Measurements from ENCODE around the gene CDC7. TPM values are rescaled to one million over a fixed set of nuclear protein-coding genes. Genes with fewer than 3 reads are reported as not detected.

Gene CDC7
- total RNA-seq, 1 experiment from 2014 or later = 24.5 TPM

DNA sequence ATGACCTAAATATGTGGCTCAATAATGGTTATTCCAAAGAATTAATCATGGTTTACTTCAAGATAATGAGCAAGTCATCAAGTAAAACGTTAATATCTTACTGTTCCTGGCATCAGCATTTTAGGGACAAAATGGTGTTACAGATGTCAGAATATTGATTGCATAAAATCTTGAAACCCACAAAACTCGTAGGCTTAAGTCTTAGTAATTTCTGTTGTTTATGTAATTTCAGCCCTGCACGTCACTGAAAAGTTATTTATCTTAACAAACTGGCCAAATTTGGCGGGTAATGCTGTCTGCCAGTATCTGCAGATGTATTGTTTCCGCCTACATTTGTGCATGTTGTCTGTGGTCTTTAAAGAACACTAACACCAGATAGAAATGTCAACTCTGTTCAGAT is 25.8 kb downstream of the CDC7 start (continued):
- TF ChIP-seq, protein P1, sequence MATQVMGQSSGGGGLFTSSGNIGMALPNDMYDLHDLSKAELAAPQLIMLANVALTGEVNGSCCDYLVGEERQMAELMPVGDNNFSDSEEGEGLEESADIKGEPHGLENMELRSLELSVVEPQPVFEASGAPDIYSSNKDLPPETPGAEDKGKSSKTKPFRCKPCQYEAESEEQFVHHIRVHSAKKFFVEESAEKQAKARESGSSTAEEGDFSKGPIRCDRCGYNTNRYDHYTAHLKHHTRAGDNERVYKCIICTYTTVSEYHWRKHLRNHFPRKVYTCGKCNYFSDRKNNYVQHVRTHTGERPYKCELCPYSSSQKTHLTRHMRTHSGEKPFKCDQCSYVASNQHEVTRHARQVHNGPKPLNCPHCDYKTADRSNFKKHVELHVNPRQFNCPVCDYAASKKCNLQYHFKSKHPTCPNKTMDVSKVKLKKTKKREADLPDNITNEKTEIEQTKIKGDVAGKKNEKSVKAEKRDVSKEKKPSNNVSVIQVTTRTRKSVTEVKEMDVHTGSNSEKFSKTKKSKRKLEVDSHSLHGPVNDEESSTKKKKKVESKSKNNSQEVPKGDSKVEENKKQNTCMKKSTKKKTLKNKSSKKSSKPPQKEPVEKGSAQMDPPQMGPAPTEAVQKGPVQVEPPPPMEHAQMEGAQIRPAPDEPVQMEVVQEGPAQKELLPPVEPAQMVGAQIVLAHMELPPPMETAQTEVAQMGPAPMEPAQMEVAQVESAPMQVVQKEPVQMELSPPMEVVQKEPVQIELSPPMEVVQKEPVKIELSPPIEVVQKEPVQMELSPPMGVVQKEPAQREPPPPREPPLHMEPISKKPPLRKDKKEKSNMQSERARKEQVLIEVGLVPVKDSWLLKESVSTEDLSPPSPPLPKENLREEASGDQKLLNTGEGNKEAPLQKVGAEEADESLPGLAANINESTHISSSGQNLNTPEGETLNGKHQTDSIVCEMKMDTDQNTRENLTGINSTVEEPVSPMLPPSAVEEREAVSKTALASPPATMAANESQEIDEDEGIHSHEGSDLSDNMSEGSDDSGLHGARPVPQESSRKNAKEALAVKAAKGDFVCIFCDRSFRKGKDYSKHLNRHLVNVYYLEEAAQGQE (IDR thresholded peaks at IDR 0.05; ENCODE audit: low read depth) = no peak
- TF ChIP-seq EGR1 (IDR thresholded peaks at IDR 0.05; ENCODE audit: low read depth) = no peak
- no peak for TF ChIP-seq SIN3A (IDR thresholded peaks at IDR 0.05; ENCODE audit: low read depth)
- TF ChIP-seq ELF1 (IDR thresholded peaks at IDR 0.05; ENCODE audit: borderline replicate concordance, low read depth) = no peak
- TF ChIP-seq TCF7L2 (IDR thresholded peaks at IDR 0.05; ENCODE audit: borderline replicate concordance, extremely low read depth, insufficient read depth, insufficient read length) = no peak
- no peak for TF ChIP-seq RAD21 (IDR thresholded peaks at IDR 0.05; ENCODE audit: low read depth)
- no peak for TF ChIP-seq EZH2 (IDR thresholded peaks at IDR 0.05)

DNA sequence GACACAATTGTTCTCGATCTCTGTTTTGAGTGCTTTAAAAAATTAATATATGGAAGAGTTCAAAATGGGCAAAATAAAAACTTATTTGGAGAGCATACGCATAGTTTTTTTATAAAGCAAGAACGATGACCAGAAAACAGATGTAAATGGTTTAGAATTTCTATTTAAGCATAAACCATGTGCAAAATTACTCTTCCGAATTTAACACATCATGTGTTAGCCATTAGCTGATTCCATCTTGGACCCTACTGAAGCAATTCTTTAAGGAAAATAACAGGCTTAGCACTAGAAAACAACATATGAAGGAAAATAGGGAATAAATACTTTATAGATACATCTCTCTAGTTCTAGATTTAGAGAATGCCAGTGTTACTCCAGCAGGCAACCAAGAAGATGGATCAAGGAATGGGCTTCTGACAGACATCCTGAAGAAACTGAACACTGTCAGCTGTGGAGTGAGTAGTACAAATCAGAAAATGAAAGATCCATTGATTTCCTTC is 26.7 kb downstream of the CDC7 start:
- H3K36me3 ChIP-seq (ENCODE audit: control insufficient read depth in 1 of 2, insufficient read depth in 2 of 2, low read length in 2 of 2) = no peaks in the 10 kb centered on the region
- no TSS peak for BruUV-seq (replicated peaks)
- no peaks in the 10 kb centered on the region for H3K79me2 ChIP-seq (ENCODE audit: insufficient read depth, low read length)
- no peak overlapping the region for H2AFZ ChIP-seq (ENCODE audit: low read depth, low read length, poor library complexity, severe bottlenecking)
- DNase-seq (ENCODE audit: low read depth, low spot score) (no peak), ATAC-seq (no peak)
- ChIA-PET RAD21 (ENCODE audit: low non-redundant PET in 1 of 2, low total read pairs in 2 of 2, uncharacterized antibody in 2 of 2, unreplicated experiment in 2 of 2) (interaction anchor here in 1 of 2 experiments (0.6 kb wide), 1 partner anchor 306 kb away, joined by 4 read pairs; no protein-coding TSS in a partner anchor), POLR2A (no interaction called here), CTCF (interaction anchor here (0.6 to 0.7 kb wide), 2 partner anchors 9 to 1024 kb away, joined by 4 to 5 read pairs; no protein-coding TSS in a partner anchor)
- H3K27me3 ChIP-seq (ENCODE audit: insufficient read depth, low read length) = no peaks in the 10 kb centered on the region
- H3K9ac ChIP-seq (ENCODE audit: low read length) = no peak overlapping the region
- H3K9me2 ChIP-seq (ENCODE audit: insufficient read depth) = no peaks in the 10 kb centered on the region
- no peaks in the 10 kb centered on the region for H4K20me1 ChIP-seq (ENCODE audit: insufficient read depth)
- no peaks in the 10 kb centered on the region for H3K9me3 ChIP-seq (ENCODE audit: control insufficient read depth in 1 of 2, insufficient read depth in 1 of 2, low read depth in 1 of 2, low read length in 2 of 2)
- no peak for TF ChIP-seq ELF1 (IDR thresholded peaks at IDR 0.05; ENCODE audit: borderline replicate concordance, low read depth)
- no peak for TF ChIP-seq TCF7L2 (IDR thresholded peaks at IDR 0.05; ENCODE audit: borderline replicate concordance, extremely low read depth, insufficient read depth, insufficient read length)
- TF ChIP-seq JUND (IDR thresholded peaks at IDR 0.05) = no peak
- TF ChIP-seq EGR1 (IDR thresholded peaks at IDR 0.05; ENCODE audit: low read depth) = no peak
- TF ChIP-seq YY1 (IDR thresholded peaks at IDR 0.05; ENCODE audit: extremely low read depth, insufficient replicate concordance, low read depth, low read length) = no peak
- no peak for TF ChIP-seq POLR2AphosphoS5 (IDR thresholded peaks at IDR 0.05; ENCODE audit: low read depth, low read length)
- intact Hi-C loops (cut with micrococcal nuclease) = no loop called here
- no peak overlapping the region for H3K27ac ChIP-seq (ENCODE audit: low read depth, low read length)
- H3K4me1 ChIP-seq (ENCODE audit: control insufficient read depth in 1 of 2, insufficient read depth in 2 of 2, low read length in 2 of 2) = no peaks in the 10 kb centered on the region
- no peak overlapping the region for H3K4me3 ChIP-seq (replicated peaks in 1 of 2; ENCODE audit: low read depth in 1 of 2, low read length in 2 of 2)
- H3K4me2 ChIP-seq (ENCODE audit: low read length) = no peak overlapping the region

All from HCT116 (cell line).